K562 treated with DMSO at 1 percent for 24 hours (cell line): Measurements from ENCODE around the gene CXorf49. TPM values are rescaled to one million over a fixed set of nuclear protein-coding genes. Genes with fewer than 3 reads are reported as not detected.

Experiments
- total RNA-seq: library from RNA; unstranded; fragments of 300-600 nt; gene quantifications from 2 replicates; pipeline ENCODE4 v1.2.3, GENCODE V29; 2022; ENCODE audit warnings: low read depth; ENCODE audit not compliant: insufficient read depth

CXorf49 gene
- not detected in 2 replicates for total RNA-seq

DNA sequence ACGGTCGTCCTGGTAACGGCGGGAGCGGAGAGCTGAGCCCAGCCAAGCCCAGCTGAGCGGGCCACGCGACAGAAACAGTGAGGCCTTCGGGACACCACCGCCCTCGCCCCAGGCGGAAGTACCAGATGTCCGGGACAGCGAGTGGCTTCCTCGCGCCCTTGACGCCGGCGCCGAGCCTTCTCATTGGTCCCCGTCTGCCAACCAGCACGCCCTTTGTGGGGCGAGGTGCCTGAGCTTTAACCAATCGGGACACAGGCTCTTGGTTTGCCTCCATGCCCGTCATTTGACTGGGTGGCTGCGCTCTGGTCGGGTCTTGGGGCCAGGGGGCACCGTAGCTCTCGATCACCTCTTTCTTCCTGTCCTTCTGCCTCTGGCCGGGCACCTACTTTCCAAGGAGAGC lies at the start of gene CXorf49:
TSS of gene CXorf49 (minus strand) at position 101 of the 400 bp plus-strand sequence. CDS start 134 bp downstream, outside the sequence.

DNA sequence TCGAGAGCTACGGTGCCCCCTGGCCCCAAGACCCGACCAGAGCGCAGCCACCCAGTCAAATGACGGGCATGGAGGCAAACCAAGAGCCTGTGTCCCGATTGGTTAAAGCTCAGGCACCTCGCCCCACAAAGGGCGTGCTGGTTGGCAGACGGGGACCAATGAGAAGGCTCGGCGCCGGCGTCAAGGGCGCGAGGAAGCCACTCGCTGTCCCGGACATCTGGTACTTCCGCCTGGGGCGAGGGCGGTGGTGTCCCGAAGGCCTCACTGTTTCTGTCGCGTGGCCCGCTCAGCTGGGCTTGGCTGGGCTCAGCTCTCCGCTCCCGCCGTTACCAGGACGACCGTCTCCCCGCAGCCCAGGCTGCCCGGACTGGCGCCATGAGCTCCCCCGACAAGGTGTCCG lies 45.0 kb upstream of the CXorf49 start, which contains the start of gene CXorf49B:
TSS of gene CXorf49B (plus strand) at position 301 of the 400 bp plus-strand sequence. CDS start at position 376, 75 bp downstream.

DNA sequence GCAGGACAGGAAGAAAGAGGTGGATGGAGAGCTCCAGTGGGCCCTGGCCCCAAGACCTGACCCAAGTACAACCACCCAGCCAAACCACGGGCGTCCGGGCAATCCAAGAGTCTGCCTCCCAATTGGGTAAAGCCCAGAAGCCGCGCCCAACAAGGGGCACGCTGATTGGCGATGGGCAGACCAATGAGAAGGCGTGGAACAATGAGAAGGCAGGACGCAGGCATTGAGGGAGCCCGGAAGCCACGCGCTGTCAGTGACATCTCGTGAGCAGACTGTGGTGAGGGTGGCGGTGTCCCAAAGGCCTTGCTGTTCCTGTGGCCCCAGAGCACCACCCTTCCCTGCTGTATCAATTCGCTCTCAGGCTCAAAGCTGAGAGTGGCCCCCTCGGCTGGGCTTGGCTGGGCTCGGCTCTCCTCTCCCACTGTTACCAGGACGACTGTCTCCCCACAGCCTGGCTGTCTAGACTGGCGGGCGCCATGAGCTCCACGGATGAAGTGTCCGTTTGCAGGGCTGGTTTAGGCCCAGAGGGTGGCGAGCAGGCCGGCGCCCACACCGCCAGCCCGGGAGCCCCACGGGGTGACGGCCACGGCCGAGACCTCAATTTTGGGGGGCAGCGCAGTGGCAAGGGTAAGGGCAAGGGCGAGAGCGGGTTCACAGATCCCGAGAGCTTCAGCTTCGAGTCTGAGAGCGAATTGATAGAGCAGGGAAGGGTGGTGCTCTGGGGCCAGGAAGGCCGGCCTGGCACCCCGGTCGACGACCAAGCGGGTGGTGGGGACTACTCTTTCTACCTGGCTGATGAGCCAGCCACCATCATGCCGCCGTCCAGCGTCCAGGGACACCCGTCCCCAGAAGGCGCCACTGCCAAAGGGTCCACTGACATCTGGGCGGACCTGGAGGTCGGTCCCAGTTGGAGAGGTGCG lies 50.5 kb downstream of the CXorf49 start, which contains the start of gene LOC101059915:
TSS of gene LOC101059915 (plus strand) at position 219 of the 920 bp plus-strand sequence.

Other genes starting within 250 kb of the CXorf49 start
- 45.8 and 46.7 TPM in 2 replicates for gene OGT, start 185.2 kb downstream of the CXorf49 start, total RNA-seq
- gene GCNA, start 139.8 kb downstream of the CXorf49 start, total RNA-seq: 1.3 and 2.6 TPM in 2 replicates
- gene CXCR3, start 99.8 kb downstream of the CXorf49 start, total RNA-seq: not detected in 2 replicates
- gene CXorf49B, start 45.1 kb upstream of the CXorf49 start, total RNA-seq: not detected in 2 replicates
- 0.15 TPM in 1 of 2 replicates, not detected in the other for gene NHSL2, start 192.6 kb upstream of the CXorf49 start, total RNA-seq